Activated CD8-positive, alpha-beta memory T cell treated with anti-CD3 and anti-CD28 coated beads for 48 hours (primary cell): ENCODE data around the gene THRAP3.

Source experiments
- DNase-seq, 3 experiments: peaks; one replicate each; pipeline ENCODE4 v3.0.0-alpha.2; 2020; ENCODE audit warnings: low read depth in 2 of 3, low spot score in 2 of 3

Gene THRAP3

GRCh38 chr1:36323636-36324352 is 99.6 kb downstream of the THRAP3 start, which contains the start of gene EVA1B:
EVA1B (minus strand) TSS chr1:36323645; CDS start chr1:36323037, 608 bp downstream.
- no peak for DNase-seq

- DNase-seq: no peak
These were observed 100.1 kb downstream of the THRAP3 start for GRCh38 chr1:36324353-36324703.

- no peak for DNase-seq
These were observed 102.3 kb downstream of the THRAP3 start for GRCh38 chr1:36326499-36326898.

- DNase-seq: no peak
These were observed 103.3 kb downstream of the THRAP3 start for GRCh38 chr1:36327421-36328087.

- DNase-seq: no peak
These were observed 103.8 kb downstream of the THRAP3 start for GRCh38 chr1:36328088-36328480.

- DNase-seq: no peak
These were observed 104.5 kb downstream of the THRAP3 start for GRCh38 chr1:36328713-36329112.

- DNase-seq: no peak
These were observed 105.6 kb downstream of the THRAP3 start for GRCh38 chr1:36329817-36330216.

GRCh38 chr1:36330940-36331339 is 106.7 kb downstream of the THRAP3 start:
- DNase-seq: no peak

- no peak for DNase-seq
These were observed 113.6 kb downstream of the THRAP3 start for GRCh38 chr1:36337830-36338229.

GRCh38 chr1:36339215-36339614 is 115.0 kb downstream of the THRAP3 start:
- DNase-seq: no peak

- DNase-seq: no peak
These were observed 115.4 kb downstream of the THRAP3 start for GRCh38 chr1:36339615-36340014.

GRCh38 chr1:36341626-36342320 is 117.5 kb downstream of the THRAP3 start:
- no peak for DNase-seq

GRCh38 chr1:36342426-36343185 is 118.4 kb downstream of the THRAP3 start:
- no peak for DNase-seq

- no peak for DNase-seq
These were observed 119.6 kb downstream of the THRAP3 start for GRCh38 chr1:36343651-36344394.

GRCh38 chr1:36344395-36344680 is 120.1 kb downstream of the THRAP3 start:
- DNase-seq: no peak

- DNase-seq: no peak
These were observed 121.1 kb downstream of the THRAP3 start for GRCh38 chr1:36345353-36345752.

- no peak for DNase-seq
These were observed 122.6 kb downstream of the THRAP3 start for GRCh38 chr1:36346741-36347370.

- no peak for DNase-seq
These were observed 125.0 kb downstream of the THRAP3 start for GRCh38 chr1:36349241-36349671.

GRCh38 chr1:36349839-36350238 is 125.6 kb downstream of the THRAP3 start:
- DNase-seq: no peak

- DNase-seq: no peak
These were observed 126.5 kb downstream of the THRAP3 start for GRCh38 chr1:36350659-36351226.
